Endodermal cell (in vitro differentiated cells): Measurements from ENCODE around the gene PPARG. TPM values are rescaled to one million over a fixed set of nuclear protein-coding genes. Genes with fewer than 3 reads are reported as not detected.

Source experiments
- DNase-seq: peaks from one replicate; pipeline ENCODE4 v3.0.0-alpha.2; 2017
- H3K27ac ChIP-seq: 2 replicates; pipeline ENCODE4 v1.5.1; 2013; ENCODE audit warnings: mild to moderate bottlenecking, low read depth, low read length, moderate library complexity
- H3K27me3 ChIP-seq: 2 replicates; pipeline ENCODE4 v1.6.1; 2013; ENCODE audit warnings: mild to moderate bottlenecking, low read length, moderate library complexity; ENCODE audit not compliant: insufficient read depth, control insufficient read depth, poor library complexity, severe bottlenecking
- H3K36me3 ChIP-seq: 2 replicates; pipeline ENCODE4 v1.7.0; 2013; ENCODE audit warnings: mild to moderate bottlenecking, low read length, moderate library complexity; ENCODE audit not compliant: control insufficient read depth, insufficient read depth
- H3K4me1 ChIP-seq: one replicate; pipeline ENCODE4 v1.7.0; 2013; ENCODE audit warnings: low read length; ENCODE audit not compliant: control insufficient read depth, insufficient read depth
- H3K4me3 ChIP-seq: 2 replicates; pipeline ENCODE4 v1.5.1; 2013; ENCODE audit warnings: mild to moderate bottlenecking, low read length, moderate library complexity
- H3K9ac ChIP-seq: 2 replicates; pipeline ENCODE4 v1.6.1; 2013; ENCODE audit warnings: mild to moderate bottlenecking, low read length, moderate library complexity; ENCODE audit not compliant: poor library complexity, severe bottlenecking; ENCODE audit errors: extremely low read depth
- H3K9me3 ChIP-seq: 2 replicates; pipeline ENCODE4 v1.6.1; 2013; ENCODE audit warnings: mild to moderate bottlenecking, low read length, moderate library complexity; ENCODE audit not compliant: control insufficient read depth
- H3K27ac Mint-ChIP-seq: 2 replicates; pipeline ENCODE4 v1.8.0; 2020; ENCODE audit warnings: mixed read lengths
- H3K27me3 Mint-ChIP-seq: 2 replicates; pipeline ENCODE4 v1.8.0; 2021; ENCODE audit warnings: mild to moderate bottlenecking, mixed read lengths; ENCODE audit not compliant: insufficient read depth
- H3K36me3 Mint-ChIP-seq: 2 replicates; pipeline ENCODE4 v1.8.0; 2020; ENCODE audit warnings: low read depth, mixed read lengths
- H3K4me1 Mint-ChIP-seq: 2 replicates; pipeline ENCODE4 v1.8.0; 2020; ENCODE audit warnings: mixed read lengths
- H3K4me3 Mint-ChIP-seq: 2 replicates; pipeline ENCODE4 v1.8.0; 2020; ENCODE audit warnings: mild to moderate bottlenecking, moderate library complexity, mixed read lengths
- H3K9me3 Mint-ChIP-seq: 2 replicates; pipeline ENCODE4 v1.8.0; 2020; ENCODE audit warnings: mild to moderate bottlenecking, mixed read lengths
- CTCF ChIP-seq: fragments of 200-600 bp; sonication (generic); conservative IDR thresholded peaks from 2 replicates; pipeline ENCODE4 v1.5.0; 2021; ENCODE audit warnings: antibody characterized with exemption, mild to moderate bottlenecking
- WGBS, 2 experiments: methylation state at CpG; one replicate each; pipeline versions ENCODE4 v1.1.5 to v1.1.7; 2013; ENCODE audit warnings: missing lambda C conversion rate in 2 of 2, mixed read lengths in 1 of 2; ENCODE audit not compliant: insufficient coverage in 1 of 2, insufficient read length in 1 of 2; 5-methylcytosine and 5-hydroxymethylcytosine counted together
- total RNA-seq, 2 donors: library from RNA; stranded (reverse); fragmentation: NEBNext Ultra II Directional in 1 of 2; extraction: Animal tissue kit (Norgen Biotek cat#: 25700) in 1 of 2; gene quantifications; 2 replicates in 1 of 2; 3 replicates in 1 of 2; pipeline ENCODE4 v1.2.1, GENCODE V29; 2021

The PPARG gene
- total RNA-seq, 2 donors from 2014 or later: 3.8 to 4.5 TPM

GRCh38 chr3:12352755-12353154, 63.9 kb downstream of the PPARG start:
- Mint-ChIP-seq H3K36me3 (no peaks in the 10 kb centered on the region), H3K27me3 (peaks cover 12% of the 10 kb centered on the region), H3K27ac (no peak overlapping the region), H3K4me3 (no peak overlapping the region), H3K4me1 (no peaks in the 10 kb centered on the region), H3K9me3 (no peaks in the 10 kb centered on the region)
- no peak overlapping the region for H3K27ac ChIP-seq
- no peaks in the 10 kb centered on the region for H3K4me1 ChIP-seq
- no peak overlapping the region for H3K4me3 ChIP-seq
- H3K9me3 ChIP-seq: no peaks in the 10 kb centered on the region
- no peak for TF ChIP-seq CTCF
- H3K27me3 ChIP-seq: peaks cover 22% of the 10 kb centered on the region
- no peak overlapping the region for H3K9ac ChIP-seq
- no peak for DNase-seq
- H3K36me3 ChIP-seq: no peaks in the 10 kb centered on the region

GRCh38 chr3:12353796-12354525, 65.1 kb downstream of the PPARG start:
- H3K27me3 Mint-ChIP-seq: peaks cover 12% of the 10 kb centered on the region
- peaks cover 22% of the 10 kb centered on the region for H3K27me3 ChIP-seq
- no peaks in the 10 kb centered on the region for H3K4me1 ChIP-seq
- H3K36me3 ChIP-seq: no peaks in the 10 kb centered on the region
- no peak overlapping the region for H3K27ac Mint-ChIP-seq
- TF ChIP-seq CTCF: no peak
- no peaks in the 10 kb centered on the region for H3K4me1 Mint-ChIP-seq
- WGBS, 2 experiments: 86 to 90% methylated on average over 5 to 6 of the region's 7 CpGs
- no peaks in the 10 kb centered on the region for H3K9me3 Mint-ChIP-seq
- H3K9ac ChIP-seq: no peak overlapping the region
- no peak overlapping the region for H3K4me3 Mint-ChIP-seq
- no peak overlapping the region for H3K4me3 ChIP-seq
- DNase-seq: no peak
- H3K36me3 Mint-ChIP-seq: no peaks in the 10 kb centered on the region
- no peaks in the 10 kb centered on the region for H3K9me3 ChIP-seq
- no peak overlapping the region for H3K27ac ChIP-seq

GRCh38 chr3:12356175-12356574, 67.3 kb downstream of the PPARG start:
- no peaks in the 10 kb centered on the region for H3K4me1 ChIP-seq
- H3K27ac ChIP-seq: no peak overlapping the region
- Mint-ChIP-seq H3K4me1 (no peaks in the 10 kb centered on the region), H3K36me3 (no peaks in the 10 kb centered on the region), H3K4me3 (no peak overlapping the region), H3K27me3 (peaks cover 11% of the 10 kb centered on the region), H3K9me3 (no peaks in the 10 kb centered on the region), H3K27ac (no peak overlapping the region)
- peaks cover 19% of the 10 kb centered on the region for H3K27me3 ChIP-seq
- no peak for DNase-seq
- H3K36me3 ChIP-seq: no peaks in the 10 kb centered on the region
- no peak for TF ChIP-seq CTCF
- H3K4me3 ChIP-seq: no peak overlapping the region
- no peaks in the 10 kb centered on the region for H3K9me3 ChIP-seq
- H3K9ac ChIP-seq: no peak overlapping the region
- WGBS, 2 experiments: 80 to 90% methylated on average over 2 to 5 of the region's 5 CpGs
